IPS-11a (cell line): ENCODE measurements around the gene XPR1.
"Not testable (repeated sequence)": the region's sequence is repeated elsewhere in the genome, so short reads cannot be mapped to it uniquely, and the experiment has no call there.

Experiments used
- H3K4me3 ChIP-seq: one replicate; pipeline ENCODE4 v1.5.1; 2013; ENCODE audit warnings: low read depth, low read length, control low read depth

Gene XPR1

DNA sequence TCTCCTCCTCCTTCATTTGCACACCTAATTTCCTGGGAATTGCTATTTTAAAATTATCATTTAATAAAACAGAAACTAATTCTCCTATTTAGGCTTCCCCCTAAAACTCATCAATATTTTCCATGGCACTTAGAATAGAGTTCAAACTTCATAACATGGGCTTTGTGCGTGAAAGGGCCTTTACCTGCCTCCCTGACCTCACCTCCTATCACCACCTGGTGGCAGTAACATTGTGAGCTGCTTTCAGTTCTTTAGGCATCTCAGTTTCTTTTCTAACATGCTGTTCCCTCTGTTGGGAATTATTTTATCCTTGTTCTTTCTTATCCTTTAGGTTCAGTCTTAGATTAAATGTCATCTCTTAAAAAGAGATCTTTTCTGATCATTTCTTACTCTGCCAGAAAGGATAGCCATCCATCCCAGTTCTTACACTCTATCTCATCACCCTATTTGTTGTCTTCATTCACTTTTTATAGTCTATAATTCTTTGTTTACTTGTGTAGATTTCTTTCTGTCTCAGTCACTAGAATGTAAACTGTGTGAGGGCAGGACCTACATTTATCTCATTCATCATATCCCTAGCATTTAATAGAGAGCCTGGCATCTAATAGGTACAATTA is 147.1 kb downstream of the XPR1 start:
- H3K4me3 ChIP-seq, result no peak overlapping the region

DNA sequence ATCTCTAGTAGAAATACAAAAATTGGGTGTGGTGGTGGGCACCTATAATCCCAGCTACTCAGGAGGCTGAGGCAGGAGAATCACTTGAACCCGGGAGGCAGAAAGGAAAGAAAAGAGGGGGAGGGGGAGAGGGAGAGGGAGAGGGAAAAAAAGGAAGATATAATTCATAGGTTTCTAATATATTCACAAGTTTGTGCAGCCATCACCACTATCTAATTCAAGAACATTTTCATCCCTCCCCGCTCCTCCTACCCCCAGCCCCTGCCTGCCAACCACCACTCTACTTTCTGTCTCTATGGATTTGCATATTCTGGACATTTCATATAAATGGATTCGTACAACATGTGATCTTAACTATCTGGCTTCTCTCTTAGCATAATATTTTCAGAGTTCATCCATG is 147.8 kb downstream of the XPR1 start:
- H3K4me3 ChIP-seq, result no peak overlapping the region

DNA sequence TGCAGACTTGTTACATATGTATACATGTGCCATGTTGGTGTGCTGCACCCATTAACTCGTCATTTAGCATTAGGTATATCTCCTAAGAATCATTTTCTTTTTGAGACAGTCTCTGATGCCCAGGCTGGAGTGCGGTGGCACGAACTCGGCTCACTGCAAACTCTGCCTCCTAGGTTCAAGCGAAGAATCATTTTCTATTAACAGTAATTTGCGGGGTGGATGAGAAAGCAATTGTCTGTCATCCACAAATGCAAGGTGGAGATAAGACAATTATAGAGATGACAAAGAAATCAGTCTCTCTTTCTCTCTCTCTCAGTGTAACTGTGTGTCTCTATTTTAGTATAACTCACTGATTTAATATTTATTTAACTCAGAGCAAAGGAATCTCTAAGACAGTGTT is 149.9 kb downstream of the XPR1 start:
- no peak overlapping the region for H3K4me3 ChIP-seq

- H3K4me3 ChIP-seq, result no peak overlapping the region
Observed at GRCh38 chr1:180785291-180785690, 153.5 kb downstream of the XPR1 start.

DNA sequence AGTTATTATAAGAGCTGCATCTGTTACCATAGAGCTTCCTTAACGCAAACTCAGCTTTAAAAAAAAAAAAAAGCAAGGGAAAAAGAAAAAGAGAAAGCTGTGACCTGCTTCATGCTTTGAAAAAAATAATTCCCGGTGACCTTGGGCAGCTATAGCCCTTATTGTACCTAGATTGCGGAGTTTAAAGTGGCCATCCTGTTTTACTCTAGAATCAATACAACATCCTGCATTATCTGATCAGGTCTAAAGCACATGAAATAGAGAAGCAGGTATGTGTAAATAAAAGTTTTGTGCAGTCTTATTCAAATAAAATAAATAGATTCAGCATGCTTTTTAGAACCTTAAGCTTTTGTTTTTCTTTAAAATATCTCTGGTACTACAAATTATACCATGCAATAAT is 154.1 kb downstream of the XPR1 start:
- no peak overlapping the region for H3K4me3 ChIP-seq

DNA sequence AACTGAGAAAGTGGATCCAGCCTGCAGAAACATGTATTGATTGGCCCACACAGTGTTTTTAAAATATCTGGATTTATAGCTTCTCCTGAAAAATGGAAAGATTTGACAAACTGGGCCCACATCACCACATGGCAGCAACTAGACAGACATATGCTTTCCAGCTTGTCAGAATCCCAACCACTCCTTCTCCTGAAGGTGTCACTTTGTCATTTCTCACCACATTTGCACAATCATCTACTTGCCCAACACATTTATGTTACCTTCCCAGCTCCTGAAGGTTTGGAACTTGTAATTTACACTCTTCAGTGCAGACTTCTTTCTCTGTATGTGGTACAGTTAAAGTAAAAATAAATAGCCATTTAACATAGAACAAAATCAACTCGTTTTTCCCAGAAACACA is 154.8 kb downstream of the XPR1 start:
- no peak overlapping the region for H3K4me3 ChIP-seq

- H3K4me3 ChIP-seq, result no peak overlapping the region
Observed at GRCh38 chr1:180787628-180788307, 155.9 kb downstream of the XPR1 start.

DNA sequence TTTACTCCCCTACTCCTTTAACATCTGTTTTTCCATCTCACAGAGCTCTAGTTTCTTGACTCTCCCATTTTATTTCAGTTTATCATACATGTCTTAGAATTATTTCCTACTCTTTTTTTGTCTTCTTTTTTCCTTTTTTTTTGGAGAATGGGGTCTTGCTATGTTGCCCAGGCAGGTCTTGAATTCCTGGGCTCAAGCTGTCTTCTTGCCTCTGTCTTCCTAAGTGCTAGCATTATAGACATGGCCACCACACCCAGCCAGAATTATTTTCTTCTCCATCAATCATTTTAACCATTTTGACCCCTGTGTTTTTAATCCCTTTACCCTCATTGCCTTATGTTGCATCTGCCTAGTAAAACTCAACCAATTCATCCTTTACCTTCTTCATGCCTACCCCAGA is 157.6 kb downstream of the XPR1 start:
- no peak overlapping the region for H3K4me3 ChIP-seq

DNA sequence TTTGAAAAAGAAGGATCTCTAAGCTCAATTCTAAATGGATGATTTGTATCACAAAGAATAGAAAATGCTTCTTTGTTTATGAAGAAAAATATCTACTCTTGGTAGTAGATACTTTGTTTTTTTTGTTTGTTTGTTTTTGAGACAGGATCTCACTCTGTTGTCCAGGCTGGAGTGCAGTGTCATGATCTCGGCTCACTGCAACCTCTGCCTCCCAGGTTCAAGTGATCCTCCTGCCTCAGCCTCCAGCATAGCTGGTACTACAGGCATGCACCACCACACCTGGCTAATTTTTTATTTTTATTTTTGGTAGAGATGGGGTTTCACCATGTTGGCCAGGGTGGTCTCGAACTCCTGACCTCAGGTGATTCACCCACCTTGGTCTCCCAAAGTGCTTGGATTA is 159.3 kb downstream of the XPR1 start:
- not testable (repeated sequence) for H3K4me3 ChIP-seq

GRCh38 chr1:180791806-180792205 is 160.0 kb downstream of the XPR1 start:
- H3K4me3 ChIP-seq, result no peak overlapping the region

GRCh38 chr1:180793451-180793850 is 161.6 kb downstream of the XPR1 start:
- no peak overlapping the region for H3K4me3 ChIP-seq

- H3K4me3 ChIP-seq, result no peak overlapping the region
Observed at GRCh38 chr1:180796897-180797640, 165.2 kb downstream of the XPR1 start.

DNA sequence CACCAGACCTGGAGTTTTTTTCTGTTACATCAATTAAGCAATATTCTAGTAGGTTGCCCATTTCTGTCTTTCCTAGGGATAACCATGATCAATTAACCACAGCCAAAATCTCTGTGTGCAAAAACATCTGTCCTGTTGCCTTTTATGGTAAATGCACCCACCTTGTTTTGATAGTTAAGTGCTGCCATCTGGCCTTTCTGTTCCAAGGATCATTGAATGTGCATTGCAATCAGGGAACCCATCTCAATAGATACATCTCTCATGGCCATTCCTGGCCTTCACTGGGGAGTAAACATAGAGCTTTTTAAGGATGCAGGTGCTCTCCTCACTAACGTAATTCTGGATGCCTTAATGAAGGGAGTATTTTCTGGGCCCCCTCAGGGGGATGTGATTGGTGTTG is 169.1 kb downstream of the XPR1 start:
- no peak overlapping the region for H3K4me3 ChIP-seq

- no peak overlapping the region for H3K4me3 ChIP-seq
Observed at GRCh38 chr1:180802813-180803212, 171.0 kb downstream of the XPR1 start.

- no peak overlapping the region for H3K4me3 ChIP-seq
Observed at GRCh38 chr1:180805316-180805715, 173.5 kb downstream of the XPR1 start.

- H3K4me3 ChIP-seq, result no peak overlapping the region
Observed at GRCh38 chr1:180811298-180811697, 179.5 kb downstream of the XPR1 start.

DNA sequence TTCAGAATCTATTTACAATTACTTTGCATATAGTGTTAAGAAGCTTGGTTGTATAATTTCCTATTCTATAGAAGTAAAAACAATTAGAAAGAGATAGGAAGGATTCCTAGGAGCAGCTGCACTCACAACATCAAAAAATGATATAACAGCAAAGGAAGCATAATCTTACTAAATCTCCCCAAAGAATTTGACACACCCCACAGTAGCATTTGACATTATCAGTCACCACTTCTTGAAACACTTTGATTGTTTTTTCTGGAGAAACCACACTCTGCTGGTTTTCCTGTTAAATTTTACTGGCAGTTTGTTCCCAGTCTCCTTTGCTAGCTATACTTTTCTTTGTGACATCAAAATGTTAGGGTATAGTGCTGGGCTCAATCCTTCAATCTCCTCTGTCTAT is 180.1 kb downstream of the XPR1 start:
- H3K4me3 ChIP-seq, result no peak overlapping the region

DNA sequence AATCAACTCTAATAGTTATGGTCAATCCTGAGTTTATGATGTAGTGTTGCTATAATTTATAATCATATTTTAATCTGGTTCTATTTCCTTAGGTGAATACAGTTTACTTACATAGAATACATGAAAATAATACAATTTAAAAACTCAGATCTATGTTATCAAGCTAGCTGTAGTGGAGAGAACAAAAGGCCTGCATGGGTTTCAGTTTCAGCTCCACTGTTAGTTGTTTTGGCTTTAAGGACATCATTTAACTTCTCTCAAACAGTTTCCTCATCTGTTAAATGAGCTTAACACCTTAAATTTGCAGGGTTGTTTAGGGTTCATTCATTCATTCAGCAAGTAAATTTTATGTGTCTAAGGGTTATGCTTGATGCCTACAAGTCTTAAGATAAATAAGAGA is 182.4 kb downstream of the XPR1 start:
- H3K4me3 ChIP-seq, result no peak overlapping the region

DNA sequence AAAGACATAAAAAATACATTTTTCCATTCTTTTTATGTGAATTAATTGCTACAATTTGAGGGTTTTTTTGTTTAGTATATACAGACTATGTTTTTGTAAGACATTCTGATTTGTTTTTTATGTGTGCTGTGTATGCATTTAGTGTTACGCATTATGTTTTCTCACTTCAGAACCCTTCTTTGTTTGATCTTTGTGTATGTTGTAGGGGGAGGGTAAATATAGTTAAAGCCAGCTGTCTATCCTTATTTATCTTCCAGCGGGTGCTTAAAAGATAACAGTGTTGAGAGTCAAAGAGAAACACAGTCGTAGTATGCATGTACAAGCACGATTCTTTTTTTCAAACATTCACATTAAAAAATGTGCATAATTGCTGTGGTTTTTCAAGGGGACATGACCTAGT is 183.4 kb downstream of the XPR1 start:
- no peak overlapping the region for H3K4me3 ChIP-seq

DNA sequence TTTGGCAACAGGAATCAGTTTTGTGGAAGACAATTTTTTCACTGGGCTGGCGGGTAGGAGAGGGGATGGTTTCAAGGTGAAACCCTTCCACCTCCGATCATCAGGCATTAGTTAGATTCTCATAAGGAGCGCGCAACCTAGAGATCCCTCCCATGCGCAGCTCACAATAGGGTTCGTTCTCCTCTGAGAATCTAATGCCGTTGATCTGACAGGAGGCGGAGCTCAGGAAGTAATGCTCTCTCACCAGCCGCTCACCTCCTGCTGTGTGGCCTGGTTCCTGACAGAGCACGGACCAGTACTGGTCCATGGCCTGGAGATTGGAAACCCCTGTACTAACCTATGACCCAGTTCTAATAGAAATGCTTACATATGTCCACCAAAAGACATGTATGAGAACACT is 184.3 kb downstream of the XPR1 start:
- no peak overlapping the region for H3K4me3 ChIP-seq

DNA sequence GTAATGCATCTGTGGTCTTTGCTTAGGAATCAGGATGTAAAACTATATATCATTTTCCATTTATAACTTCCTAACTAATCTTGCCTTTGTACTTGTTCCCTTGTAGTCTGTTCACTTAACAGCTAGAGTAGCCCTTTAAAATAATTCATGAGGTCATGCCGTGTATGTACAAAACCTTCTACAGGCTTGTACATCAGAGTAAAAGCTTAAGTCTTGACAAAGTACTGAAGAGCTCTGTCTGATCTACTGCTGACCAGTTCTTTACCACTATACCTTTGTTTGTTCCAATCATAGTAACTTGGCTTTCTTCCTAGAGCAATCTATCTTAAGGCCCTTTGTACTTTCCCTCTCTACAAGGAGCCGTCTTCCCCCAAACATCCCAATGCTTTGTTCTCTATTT is 190.1 kb downstream of the XPR1 start:
- H3K4me3 ChIP-seq, result no peak overlapping the region

- not testable (repeated sequence) for H3K4me3 ChIP-seq
Observed at GRCh38 chr1:180831507-180831906, 199.7 kb downstream of the XPR1 start.
